Measurements from ENCODE around the gene GPSM3. TPM values are rescaled to one million over a fixed set of nuclear protein-coding genes. Genes with fewer than 3 reads are reported as not detected.

GPSM3 gene
- total RNA-seq, 1 donor from 2014 or later: 49.0 TPM

DNA sequence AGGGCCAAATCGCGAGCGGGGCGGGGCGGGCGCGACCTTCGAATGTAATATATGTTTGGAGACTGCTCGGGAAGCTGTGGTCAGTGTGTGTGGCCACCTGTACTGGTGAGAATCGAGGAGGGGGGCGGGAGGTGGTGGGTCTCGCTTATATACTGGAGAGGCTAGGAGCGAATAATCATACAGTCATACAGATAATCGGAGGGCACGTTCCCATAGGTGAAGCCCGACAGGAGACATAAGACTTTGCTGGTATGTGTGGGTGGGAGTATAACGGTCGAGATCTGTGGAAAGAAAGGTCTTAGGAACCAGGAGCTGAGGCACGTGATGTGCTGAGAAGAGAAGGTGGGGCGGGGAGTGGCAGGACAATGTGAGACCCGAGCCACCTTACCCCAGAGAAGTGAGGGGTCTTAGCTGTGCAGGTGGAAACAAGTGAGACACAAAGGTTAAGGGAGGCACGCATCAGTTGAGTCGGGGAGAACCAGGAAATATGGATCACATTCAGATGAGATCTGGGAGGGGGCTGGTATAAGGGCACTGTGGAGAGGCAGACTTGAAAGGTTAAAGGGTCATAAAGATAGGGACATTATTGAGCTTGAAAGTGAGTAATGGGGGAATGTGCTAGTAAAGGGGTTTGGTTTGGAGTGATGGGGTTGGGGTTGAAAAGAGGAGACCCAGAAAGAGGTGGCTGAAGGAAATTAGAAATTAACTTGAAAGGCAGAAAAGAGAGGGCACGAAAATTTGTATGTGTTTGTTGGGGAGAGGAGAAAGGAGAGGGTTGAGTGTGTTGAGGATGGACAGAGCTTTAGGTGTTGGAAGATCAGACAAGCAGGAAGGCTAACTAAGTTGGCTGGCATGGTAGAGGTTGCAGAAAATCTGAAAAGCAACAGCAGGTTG is 13.6 kb downstream of the GPSM3 start:
- peak overlapping the region; percentile 95 for H3K27ac Mint-ChIP-seq (ENCODE audit: unreplicated experiment)
- DNase-seq (ENCODE audit: low spot score): no peak
- no peaks in the 10 kb centered on the region for H3K9me3 Mint-ChIP-seq (ENCODE audit: unreplicated experiment)
- no peak for TF ChIP-seq CTCF (IDR thresholded peaks at IDR 0.05; ENCODE audit: unreplicated experiment)
- peaks cover 7% of the 10 kb centered on the region for H3K36me3 Mint-ChIP-seq (ENCODE audit: low read depth, unreplicated experiment)
- H3K27me3 Mint-ChIP-seq (ENCODE audit: unreplicated experiment): peaks cover 12% of the 10 kb centered on the region
- peak overlapping the region; percentile 98 for H3K4me3 Mint-ChIP-seq (ENCODE audit: unreplicated experiment)
- H3K4me1 Mint-ChIP-seq (ENCODE audit: unreplicated experiment): peaks cover 61% of the 10 kb centered on the region

GRCh38 chr6:32177788-32178546 is 14.5 kb downstream of the GPSM3 start, which contains the start of gene RNF5:
TSS of gene RNF5 (plus strand) at chr6:32178405. CDS start at chr6:32178512, 107 bp downstream.
- Mint-ChIP-seq H3K9me3 (ENCODE audit: unreplicated experiment) (no peaks in the 10 kb centered on the region), H3K36me3 (ENCODE audit: low read depth, unreplicated experiment) (peaks cover 7% of the 10 kb centered on the region), H3K4me1 (ENCODE audit: unreplicated experiment) (peaks cover 68% of the 10 kb centered on the region), H3K27ac (ENCODE audit: unreplicated experiment) (peak within 1 kb of the TSS; percentile 95), H3K4me3 (ENCODE audit: unreplicated experiment) (peak within 1 kb of the TSS; percentile 98), H3K27me3 (ENCODE audit: unreplicated experiment) (peaks cover 12% of the 10 kb centered on the region)
- no peak for TF ChIP-seq CTCF (IDR thresholded peaks at IDR 0.05; ENCODE audit: unreplicated experiment)
- DNase-seq (ENCODE audit: low spot score): peak; percentile 82

DNA sequence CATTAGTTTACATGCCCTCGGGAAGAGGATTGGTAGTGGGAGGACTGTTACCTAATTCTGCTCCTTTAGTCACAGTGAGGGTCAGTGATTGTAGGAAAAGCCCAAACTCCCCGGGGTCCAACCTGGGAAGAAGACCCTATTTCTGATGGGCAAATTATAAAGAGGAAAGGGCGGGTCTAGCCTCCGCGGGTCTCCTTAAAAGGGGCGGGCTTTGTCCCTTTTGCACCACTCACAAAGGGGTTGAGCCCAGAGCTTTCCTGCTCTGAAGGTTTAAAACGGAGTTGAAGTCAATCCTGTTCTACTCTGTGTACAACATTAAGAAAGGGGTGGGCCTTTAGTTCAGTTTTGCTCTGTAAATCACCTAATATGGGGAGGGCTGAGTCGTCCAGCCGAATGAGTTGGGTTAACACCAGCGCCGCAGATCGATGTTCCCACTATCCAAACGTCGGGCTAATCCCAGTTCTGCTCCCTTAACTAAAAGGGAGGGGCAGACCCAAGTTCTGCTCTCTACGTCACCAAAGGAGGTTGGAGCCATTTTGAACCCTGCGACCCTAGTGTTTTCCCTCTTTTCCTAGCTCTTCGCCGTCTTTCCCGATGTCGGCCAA is 15.2 kb downstream of the GPSM3 start:
- H3K4me3 Mint-ChIP-seq (ENCODE audit: unreplicated experiment): peak overlapping the region; percentile 98
- peaks cover 7% of the 10 kb centered on the region for H3K36me3 Mint-ChIP-seq (ENCODE audit: low read depth, unreplicated experiment)
- no peak for TF ChIP-seq CTCF (IDR thresholded peaks at IDR 0.05; ENCODE audit: unreplicated experiment)
- H3K27ac Mint-ChIP-seq (ENCODE audit: unreplicated experiment): peak overlapping the region; percentile 95
- DNase-seq (ENCODE audit: low spot score): no peak
- peaks cover 72% of the 10 kb centered on the region for H3K4me1 Mint-ChIP-seq (ENCODE audit: unreplicated experiment)
- peaks cover 12% of the 10 kb centered on the region for H3K27me3 Mint-ChIP-seq (ENCODE audit: unreplicated experiment)
- H3K9me3 Mint-ChIP-seq (ENCODE audit: unreplicated experiment): no peaks in the 10 kb centered on the region

GRCh38 chr6:32176476-32177182 is 15.8 kb downstream of the GPSM3 start:
- H3K4me3 Mint-ChIP-seq (ENCODE audit: unreplicated experiment): peak overlapping the region; percentile 98
- peaks cover 7% of the 10 kb centered on the region for H3K36me3 Mint-ChIP-seq (ENCODE audit: low read depth, unreplicated experiment)
- peaks cover 72% of the 10 kb centered on the region for H3K4me1 Mint-ChIP-seq (ENCODE audit: unreplicated experiment)
- H3K27me3 Mint-ChIP-seq (ENCODE audit: unreplicated experiment): peaks cover 12% of the 10 kb centered on the region
- no peak for DNase-seq (ENCODE audit: low spot score)
- H3K9me3 Mint-ChIP-seq (ENCODE audit: unreplicated experiment): no peaks in the 10 kb centered on the region
- peak overlapping the region; percentile 95 for H3K27ac Mint-ChIP-seq (ENCODE audit: unreplicated experiment)
- TF ChIP-seq CTCF (IDR thresholded peaks at IDR 0.05; ENCODE audit: unreplicated experiment): no peak

All from endothelial cell (in vitro differentiated cells).